Left ventricle myocardium inferior (tissue), 1 donor: ENCODE data around the gene GCNT1. TPM values are rescaled to one million over a fixed set of nuclear protein-coding genes. Genes with fewer than 3 reads are reported as not detected.

ENCODE experiments used
- DNase-seq: peaks from one replicate; pipeline ENCODE4 v3.0.0-alpha.2; 2020
- H3K27ac ChIP-seq: fragments of 200-600 bp; replicated peaks from 2 replicates; pipeline ENCODE4 v1.8.0; 2021
- H3K27me3 ChIP-seq: fragments of 200-600 bp; 2 replicates; pipeline ENCODE4 v1.8.0; 2021; ENCODE audit warnings: low read depth
- H3K36me3 ChIP-seq: fragments of 200-600 bp; 2 replicates; pipeline ENCODE4 v1.8.0; 2021
- H3K4me1 ChIP-seq: fragments of 200-600 bp; 2 replicates; pipeline ENCODE4 v1.8.0; 2021
- H3K4me3 ChIP-seq: fragments of 200-600 bp; 2 replicates; pipeline ENCODE4 v1.8.0; 2021; ENCODE audit warnings: mild to moderate bottlenecking, moderate library complexity
- H3K9me3 ChIP-seq: fragments of 200-600 bp; replicated peaks from 2 replicates; pipeline ENCODE4 v1.8.0; 2021
- intact Hi-C: fragments of 100-400 bp; cut with micrococcal nuclease; formaldehyde crosslinking; loops from one replicate; pipeline ENCODE4 v1.11.0; 2022
- total RNA-seq: library from RNA; stranded (reverse); fragmentation: NEBNext Ultra II Directional; extraction: Animal tissue kit (Norgen Biotek cat#: 25700); gene quantifications from one replicate; pipeline ENCODE4 v1.2.1, GENCODE V29; 2021
- TF ChIP-seq, protein P1 (sequence below): fragments of 200-600 bp; IDR thresholded peaks from 2 replicates; pipeline ENCODE4 v1.8.0; 2021; ENCODE audit warnings: antibody characterized with exemption, mild to moderate bottlenecking, borderline replicate concordance
- donor health status: DM: no; HTN: yes; CAD: no; lungs with severe emphysema.

The GCNT1 gene
- total RNA-seq, 1 donor from 2014 or later, result 1.3 TPM

DNA sequence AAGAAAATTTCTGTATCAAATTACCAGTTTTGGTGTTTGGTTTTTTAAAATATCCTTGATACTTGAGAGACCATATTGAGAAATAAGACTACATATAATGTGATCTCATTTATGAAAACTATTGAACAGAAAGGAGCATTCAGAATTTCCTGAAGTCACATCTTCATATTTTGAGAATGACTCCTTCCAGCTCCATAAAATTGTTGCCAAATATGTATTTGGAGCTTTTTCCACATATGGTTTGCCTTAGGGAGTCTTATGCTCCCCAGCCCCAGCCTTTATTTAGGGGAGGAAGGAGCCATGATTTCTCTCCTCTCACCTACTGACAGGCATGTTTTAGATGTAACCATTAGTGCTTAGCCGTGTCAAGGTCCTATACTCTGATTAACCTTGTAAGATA is 51.1 kb downstream of the GCNT1 start:
- Histone ChIP-seq H3K27me3 (no peaks in the 10 kb centered on the region), H3K4me1 (no peaks in the 10 kb centered on the region), H3K27ac (no peak overlapping the region), H3K4me3 (no peak overlapping the region), H3K36me3 (no peaks in the 10 kb centered on the region), H3K9me3 (peaks cover 6% of the 10 kb centered on the region)
- no peak for DNase-seq
- TF ChIP-seq, protein P1, sequence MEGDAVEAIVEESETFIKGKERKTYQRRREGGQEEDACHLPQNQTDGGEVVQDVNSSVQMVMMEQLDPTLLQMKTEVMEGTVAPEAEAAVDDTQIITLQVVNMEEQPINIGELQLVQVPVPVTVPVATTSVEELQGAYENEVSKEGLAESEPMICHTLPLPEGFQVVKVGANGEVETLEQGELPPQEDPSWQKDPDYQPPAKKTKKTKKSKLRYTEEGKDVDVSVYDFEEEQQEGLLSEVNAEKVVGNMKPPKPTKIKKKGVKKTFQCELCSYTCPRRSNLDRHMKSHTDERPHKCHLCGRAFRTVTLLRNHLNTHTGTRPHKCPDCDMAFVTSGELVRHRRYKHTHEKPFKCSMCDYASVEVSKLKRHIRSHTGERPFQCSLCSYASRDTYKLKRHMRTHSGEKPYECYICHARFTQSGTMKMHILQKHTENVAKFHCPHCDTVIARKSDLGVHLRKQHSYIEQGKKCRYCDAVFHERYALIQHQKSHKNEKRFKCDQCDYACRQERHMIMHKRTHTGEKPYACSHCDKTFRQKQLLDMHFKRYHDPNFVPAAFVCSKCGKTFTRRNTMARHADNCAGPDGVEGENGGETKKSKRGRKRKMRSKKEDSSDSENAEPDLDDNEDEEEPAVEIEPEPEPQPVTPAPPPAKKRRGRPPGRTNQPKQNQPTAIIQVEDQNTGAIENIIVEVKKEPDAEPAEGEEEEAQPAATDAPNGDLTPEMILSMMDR, result no peak
- intact Hi-C loops, result no loop called here

DNA sequence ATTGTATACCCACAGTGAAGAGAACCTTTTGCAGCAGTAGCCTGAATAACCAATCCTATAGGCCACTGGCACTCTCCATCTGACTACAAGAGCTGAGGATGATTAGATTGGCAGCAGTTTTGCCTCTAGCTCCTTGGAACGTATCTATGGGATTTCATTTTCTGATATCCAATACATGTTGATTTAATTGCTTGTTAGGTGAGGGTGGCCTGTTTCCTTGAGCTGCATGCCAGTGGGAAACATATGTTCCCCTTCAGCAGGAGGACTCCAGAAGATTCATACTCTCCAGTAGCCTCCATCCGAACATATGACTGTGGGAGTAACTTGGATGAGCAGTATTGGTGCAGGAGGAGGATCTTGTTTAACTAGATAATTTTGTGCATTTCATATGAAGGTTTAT is 51.5 kb downstream of the GCNT1 start:
- TF ChIP-seq, protein P1, result no peak
- no peak overlapping the region for H3K4me3 ChIP-seq
- H3K36me3 ChIP-seq, result no peaks in the 10 kb centered on the region
- intact Hi-C loops, result no loop called here
- H3K27me3 ChIP-seq, result no peaks in the 10 kb centered on the region
- peaks cover 6% of the 10 kb centered on the region for H3K9me3 ChIP-seq
- H3K4me1 ChIP-seq, result no peaks in the 10 kb centered on the region
- no peak for DNase-seq
- no peak overlapping the region for H3K27ac ChIP-seq

DNA sequence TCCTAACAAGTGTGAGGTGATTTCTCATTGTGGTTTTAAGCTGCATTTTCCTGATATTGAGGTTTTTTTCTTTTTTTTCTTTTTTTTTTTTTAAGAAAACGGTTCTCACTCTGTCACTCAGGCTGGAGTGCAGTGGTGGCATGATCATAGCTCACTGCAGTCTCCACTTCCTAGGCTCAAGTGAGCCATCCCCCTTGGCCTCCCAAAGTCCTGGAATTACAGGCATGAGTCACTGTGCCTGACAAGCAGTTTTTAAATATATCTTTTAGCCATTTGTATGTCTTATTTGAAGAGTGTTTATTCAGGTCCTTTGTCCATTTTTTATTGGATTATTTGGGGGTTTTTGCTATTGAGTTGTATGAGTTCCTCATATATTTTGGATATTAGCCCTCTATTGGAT is 53.8 kb downstream of the GCNT1 start:
- no peaks in the 10 kb centered on the region for H3K27me3 ChIP-seq

DNA sequence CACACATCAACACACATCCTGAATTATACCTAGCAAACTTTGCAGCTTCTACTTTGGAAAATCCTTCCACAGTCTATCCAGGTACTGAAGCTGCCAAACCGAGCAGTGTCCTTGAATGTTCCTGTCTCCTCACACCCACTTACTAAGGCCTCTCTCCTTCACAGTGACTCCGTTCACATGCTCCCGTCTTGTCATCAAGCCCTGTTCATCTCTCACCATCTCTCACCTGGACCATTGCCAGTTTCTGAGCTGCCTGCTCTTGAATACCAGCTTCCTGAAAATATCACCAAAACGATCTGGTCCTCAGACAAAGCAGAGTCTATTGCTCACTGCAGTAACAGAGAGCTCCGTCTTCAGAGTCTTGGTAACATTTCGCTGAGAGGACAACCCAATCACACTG is 57.4 kb downstream of the GCNT1 start:
- intact Hi-C loops, result no loop called here
- no peak overlapping the region for H3K4me3 ChIP-seq
- no peaks in the 10 kb centered on the region for H3K4me1 ChIP-seq
- TF ChIP-seq, protein P1, result no peak
- H3K27me3 ChIP-seq, result no peaks in the 10 kb centered on the region
- no peaks in the 10 kb centered on the region for H3K36me3 ChIP-seq
- H3K9me3 ChIP-seq, result peaks cover 6% of the 10 kb centered on the region
- no peak overlapping the region for H3K27ac ChIP-seq
- DNase-seq, result no peak

More for the DNA sequence above, 53.8 kb downstream of the GCNT1 start:
- Histone ChIP-seq H3K4me3 (no peak overlapping the region), H3K36me3 (no peaks in the 10 kb centered on the region), H3K27ac (no peak overlapping the region), H3K9me3 (peaks cover 6% of the 10 kb centered on the region), H3K4me1 (no peaks in the 10 kb centered on the region)
- DNase-seq, result no peak
- intact Hi-C loops, result no loop called here
- TF ChIP-seq, protein P1, result no peak

DNA sequence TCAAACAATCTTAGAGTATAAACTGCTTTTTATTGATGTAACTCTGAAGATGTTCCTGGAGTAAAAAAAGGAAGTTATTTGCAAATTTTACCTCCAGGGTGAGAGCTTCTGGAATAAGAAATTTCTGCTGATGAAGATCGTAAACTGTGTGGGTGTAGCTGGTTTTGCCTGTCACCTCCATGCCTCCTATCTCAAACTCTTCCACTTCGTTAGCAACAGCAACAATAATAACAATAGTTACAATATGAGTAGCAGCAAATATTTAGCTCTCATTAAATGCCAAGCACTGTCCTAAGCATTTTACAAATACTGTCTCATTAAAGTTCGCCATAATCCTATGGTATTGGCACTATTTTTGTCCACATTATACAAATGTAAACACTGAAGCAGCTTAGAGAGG is 57.9 kb downstream of the GCNT1 start:
- Histone ChIP-seq H3K36me3 (no peaks in the 10 kb centered on the region), H3K9me3 (peaks cover 6% of the 10 kb centered on the region), H3K4me1 (no peaks in the 10 kb centered on the region), H3K27ac (no peak overlapping the region), H3K27me3 (no peaks in the 10 kb centered on the region), H3K4me3 (no peak overlapping the region)
- intact Hi-C loops, result no loop called here
- TF ChIP-seq, protein P1, result no peak
- DNase-seq, result no peak
